OCI-LY1 (cell line): ENCODE data around the gene KLF18.

ENCODE experiments used
- H2AFZ ChIP-seq: fragments of 200-600 bp; sonication (generic), shearing (Covaris generic); 2 replicates; pipeline ENCODE4 v1.6.0; 2014; ENCODE audit warnings: antibody characterized with exemption, mild to moderate bottlenecking, low read length
- H3F3A ChIP-seq: fragments of 200-600 bp; sonication (generic), shearing (Covaris generic); 2 replicates; pipeline ENCODE4 v1.6.0; 2014; ENCODE audit warnings: mild to moderate bottlenecking, antibody characterized with exemption, low read length, moderate library complexity; ENCODE audit not compliant: insufficient read depth
- H3K27ac ChIP-seq: fragments of 200-600 bp; sonication (generic); 2 replicates; pipeline ENCODE4 v1.5.1; 2014; ENCODE audit warnings: low read length, mixed run types, mild to moderate bottlenecking, low read depth; ENCODE audit not compliant: poor library complexity, severe bottlenecking
- H3K27me3 ChIP-seq: fragments of 200-600 bp; sonication (generic); 2 replicates; pipeline ENCODE4 v1.6.0; 2014; ENCODE audit warnings: antibody characterized with exemption, mild to moderate bottlenecking, low read length, moderate library complexity; ENCODE audit not compliant: insufficient read depth
- H3K36me3 ChIP-seq: fragments of 200-600 bp; sonication (generic); 2 replicates; pipeline ENCODE4 v1.6.1; 2014; ENCODE audit warnings: mild to moderate bottlenecking, antibody characterized with exemption, low read length, moderate library complexity, mixed read lengths; ENCODE audit not compliant: insufficient read depth
- H3K4me1 ChIP-seq: fragments of 200-600 bp; sonication (generic); 2 replicates; pipeline ENCODE4 v1.5.1; 2014; ENCODE audit warnings: mild to moderate bottlenecking, low read length, moderate library complexity; ENCODE audit not compliant: insufficient read depth, severe bottlenecking
- H3K4me2 ChIP-seq: fragments of 200-600 bp; sonication (generic), shearing (Covaris generic); 2 replicates; pipeline ENCODE4 v1.6.1; 2014; ENCODE audit warnings: low read length
- H3K4me3 ChIP-seq: fragments of 200-600 bp; sonication (generic); 2 replicates; pipeline ENCODE4 v1.5.1; 2014; ENCODE audit warnings: low read length, low read depth, mild to moderate bottlenecking, mixed read lengths; ENCODE audit not compliant: poor library complexity, severe bottlenecking
- H3K79me2 ChIP-seq: fragments of 200-600 bp; shearing (Covaris generic); 2 replicates; pipeline ENCODE4 v1.6.1; 2016; ENCODE audit warnings: mixed run types, low read length, mixed read lengths; ENCODE audit not compliant: insufficient read depth
- H3K9ac ChIP-seq: fragments of 200-600 bp; sonication (generic), shearing (Covaris generic); 2 replicates; pipeline ENCODE4 v1.6.1; 2014; ENCODE audit warnings: mild to moderate bottlenecking, low read length, mixed read lengths
- H3K9me2 ChIP-seq: fragments of 200-600 bp; sonication (generic), shearing (Covaris generic); 2 replicates; pipeline ENCODE4 v1.6.1; 2014; ENCODE audit warnings: low read depth, mild to moderate bottlenecking, low read length, mixed read lengths
- H3K9me3 ChIP-seq: fragments of 200-600 bp; shearing (Covaris generic); 2 replicates; pipeline ENCODE4 v1.6.1; 2014; ENCODE audit warnings: low read length, mixed read lengths
- H4K20me1 ChIP-seq: fragments of 200-600 bp; sonication (generic), shearing (Covaris generic); 2 replicates; pipeline ENCODE4 v1.6.0; 2016; ENCODE audit warnings: mild to moderate bottlenecking, low read length; ENCODE audit not compliant: insufficient read depth
- EZH2 ChIP-seq: fragments of 200-600 bp; sonication (generic), shearing (Covaris generic); IDR thresholded peaks from 2 replicates; pipeline ENCODE4 v1.8.0; 2017; ENCODE audit warnings: borderline replicate concordance, mixed run types, mild to moderate bottlenecking, antibody characterized with exemption, low read length, moderate library complexity, mixed read lengths
- TF ChIP-seq, protein P1 (sequence below): fragments of 200-600 bp; sonication (generic), shearing (Covaris generic); IDR thresholded peaks from 2 replicates; pipeline ENCODE4 v1.5.1; 2017; ENCODE audit warnings: mild to moderate bottlenecking, antibody characterized with exemption, low read length, moderate library complexity, mixed read lengths

The KLF18 gene

DNA sequence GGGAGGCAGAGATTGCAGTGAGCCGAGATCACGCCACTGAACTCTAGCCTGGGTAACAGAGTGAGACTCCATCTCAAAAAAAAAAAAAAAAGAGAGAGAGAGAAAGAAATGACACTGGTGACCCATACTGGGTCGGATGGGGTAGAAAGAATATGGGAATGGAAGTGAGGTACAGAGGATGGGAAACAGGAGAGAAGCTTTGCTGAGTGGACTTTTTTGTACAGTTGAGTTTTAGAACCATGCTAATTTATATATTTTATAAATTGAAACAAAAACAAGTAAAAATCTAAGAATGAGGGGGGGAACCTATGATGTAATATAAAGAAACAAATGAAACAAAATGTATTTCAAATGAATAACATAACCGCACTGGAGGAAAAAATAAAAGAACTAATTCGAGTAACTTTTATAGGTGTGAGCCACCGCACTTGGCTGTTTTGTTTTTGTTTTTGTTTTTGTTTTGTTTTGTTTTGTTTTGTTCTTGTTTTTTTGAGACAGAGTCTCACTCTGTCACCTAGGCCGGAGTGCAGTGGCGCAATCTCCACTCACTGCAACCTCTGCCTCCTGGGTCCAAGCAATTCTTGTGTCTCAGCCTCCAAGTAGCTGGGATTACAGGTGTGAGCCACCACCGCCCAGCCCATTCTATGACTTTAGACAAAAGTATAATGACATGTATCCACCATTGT, 41.1 kb downstream of the KLF18 start:
- Histone ChIP-seq H3K9me2 (no peaks in the 10 kb centered on the region), H3K9me3 (no peaks in the 10 kb centered on the region), H2AFZ (no peak overlapping the region), H3K4me2 (no peak overlapping the region), H3F3A (no peaks in the 10 kb centered on the region), H3K4me3 (no peak overlapping the region), H4K20me1 (no peaks in the 10 kb centered on the region), H3K36me3 (no peaks in the 10 kb centered on the region), H3K79me2 (no peaks in the 10 kb centered on the region), H3K27ac (no peak overlapping the region), H3K9ac (no peak overlapping the region), H3K4me1 (no peaks in the 10 kb centered on the region), H3K27me3 (no peaks in the 10 kb centered on the region)
- no peak for TF ChIP-seq EZH2

DNA sequence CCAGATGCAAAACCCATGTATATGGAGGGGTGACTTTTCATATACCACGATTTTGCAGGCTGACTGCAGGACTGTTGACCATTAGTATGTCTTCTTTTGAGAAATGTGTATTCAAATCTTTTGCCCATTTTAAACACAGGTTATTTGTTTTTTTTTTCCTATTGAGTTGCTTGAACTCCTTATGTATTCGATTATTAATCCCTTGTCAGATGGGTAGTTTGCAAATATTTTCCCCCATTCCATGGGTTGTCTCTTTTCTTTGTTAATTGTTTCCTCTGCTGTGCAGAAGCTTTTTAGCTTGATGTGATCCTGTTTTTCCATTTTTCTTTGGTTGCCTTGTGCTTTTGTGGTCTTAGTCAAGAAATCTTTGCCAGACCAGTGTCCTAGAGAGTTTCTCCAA, 47.4 kb downstream of the KLF18 start:
- Histone ChIP-seq H3K9ac (no peak overlapping the region), H3K4me3 (no peak overlapping the region), H3K79me2 (no peaks in the 10 kb centered on the region), H3K4me1 (no peaks in the 10 kb centered on the region), H3F3A (no peaks in the 10 kb centered on the region), H4K20me1 (no peaks in the 10 kb centered on the region), H3K27me3 (no peaks in the 10 kb centered on the region), H3K4me2 (no peak overlapping the region), H3K36me3 (no peaks in the 10 kb centered on the region), H3K27ac (no peak overlapping the region), H3K9me3 (no peaks in the 10 kb centered on the region), H2AFZ (no peak overlapping the region), H3K9me2 (no peaks in the 10 kb centered on the region)
- TF ChIP-seq, protein P1, sequence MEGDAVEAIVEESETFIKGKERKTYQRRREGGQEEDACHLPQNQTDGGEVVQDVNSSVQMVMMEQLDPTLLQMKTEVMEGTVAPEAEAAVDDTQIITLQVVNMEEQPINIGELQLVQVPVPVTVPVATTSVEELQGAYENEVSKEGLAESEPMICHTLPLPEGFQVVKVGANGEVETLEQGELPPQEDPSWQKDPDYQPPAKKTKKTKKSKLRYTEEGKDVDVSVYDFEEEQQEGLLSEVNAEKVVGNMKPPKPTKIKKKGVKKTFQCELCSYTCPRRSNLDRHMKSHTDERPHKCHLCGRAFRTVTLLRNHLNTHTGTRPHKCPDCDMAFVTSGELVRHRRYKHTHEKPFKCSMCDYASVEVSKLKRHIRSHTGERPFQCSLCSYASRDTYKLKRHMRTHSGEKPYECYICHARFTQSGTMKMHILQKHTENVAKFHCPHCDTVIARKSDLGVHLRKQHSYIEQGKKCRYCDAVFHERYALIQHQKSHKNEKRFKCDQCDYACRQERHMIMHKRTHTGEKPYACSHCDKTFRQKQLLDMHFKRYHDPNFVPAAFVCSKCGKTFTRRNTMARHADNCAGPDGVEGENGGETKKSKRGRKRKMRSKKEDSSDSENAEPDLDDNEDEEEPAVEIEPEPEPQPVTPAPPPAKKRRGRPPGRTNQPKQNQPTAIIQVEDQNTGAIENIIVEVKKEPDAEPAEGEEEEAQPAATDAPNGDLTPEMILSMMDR: no peak
- TF ChIP-seq EZH2: no peak

DNA sequence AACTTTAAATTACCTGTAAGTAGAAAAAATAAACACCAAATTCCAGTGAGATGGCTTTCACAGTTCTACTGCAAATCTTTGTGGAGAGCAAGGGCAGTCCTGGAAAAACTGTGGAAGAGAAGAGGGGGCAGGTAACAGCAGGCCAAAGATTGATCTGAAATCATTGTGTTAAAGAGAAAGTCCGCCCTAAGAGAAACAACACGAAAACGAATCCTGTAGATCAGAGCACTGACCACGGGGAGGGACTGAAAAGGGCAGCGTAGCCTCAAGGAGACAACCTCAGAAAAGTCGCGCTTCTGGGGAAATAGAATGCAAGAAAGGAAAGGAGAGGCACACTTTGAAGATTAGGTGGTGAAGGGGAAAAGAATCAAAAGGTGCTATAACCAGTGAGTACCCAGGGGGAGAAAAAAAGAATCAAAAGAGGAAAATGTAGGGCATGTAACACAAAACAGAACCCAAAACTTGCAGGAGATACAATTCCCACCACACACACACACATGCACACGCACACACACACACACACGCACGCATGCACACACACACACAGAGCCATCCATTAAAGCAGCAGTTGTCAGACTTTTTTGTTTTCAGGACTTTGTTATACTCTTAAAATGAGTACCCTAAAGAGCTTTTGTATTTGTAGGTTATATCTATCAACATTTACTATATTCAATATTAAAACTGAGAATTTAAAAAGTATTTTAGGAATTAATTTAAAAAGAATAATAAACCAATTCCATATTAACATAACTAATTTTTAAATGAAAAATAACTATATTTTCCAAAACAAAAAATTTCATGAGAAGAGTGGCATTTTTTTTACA, 50.8 kb downstream of the KLF18 start:
- H4K20me1 ChIP-seq: no peaks in the 10 kb centered on the region
- H3K9me2 ChIP-seq: no peaks in the 10 kb centered on the region
- H2AFZ ChIP-seq: no peak overlapping the region
- TF ChIP-seq, protein P1: no peak
- TF ChIP-seq EZH2: no peak
- H3K4me2 ChIP-seq: no peak overlapping the region
- no peaks in the 10 kb centered on the region for H3K79me2 ChIP-seq
- H3F3A ChIP-seq: no peaks in the 10 kb centered on the region
- H3K27ac ChIP-seq: no peak overlapping the region
- H3K9ac ChIP-seq: no peak overlapping the region
- no peaks in the 10 kb centered on the region for H3K36me3 ChIP-seq
- H3K4me1 ChIP-seq: no peaks in the 10 kb centered on the region
- H3K27me3 ChIP-seq: no peaks in the 10 kb centered on the region
- H3K4me3 ChIP-seq: no peak overlapping the region
- H3K9me3 ChIP-seq: no peaks in the 10 kb centered on the region
